ENCODE measurements around the gene LYZL1. TPM values are rescaled to one million over a fixed set of nuclear protein-coding genes. Genes with fewer than 3 reads are reported as not detected.

The LYZL1 gene
- total and polyA plus RNA-seq, 3 donors from 2014 or later: 37.0 to 91.3 (median 67.6) TPM

DNA sequence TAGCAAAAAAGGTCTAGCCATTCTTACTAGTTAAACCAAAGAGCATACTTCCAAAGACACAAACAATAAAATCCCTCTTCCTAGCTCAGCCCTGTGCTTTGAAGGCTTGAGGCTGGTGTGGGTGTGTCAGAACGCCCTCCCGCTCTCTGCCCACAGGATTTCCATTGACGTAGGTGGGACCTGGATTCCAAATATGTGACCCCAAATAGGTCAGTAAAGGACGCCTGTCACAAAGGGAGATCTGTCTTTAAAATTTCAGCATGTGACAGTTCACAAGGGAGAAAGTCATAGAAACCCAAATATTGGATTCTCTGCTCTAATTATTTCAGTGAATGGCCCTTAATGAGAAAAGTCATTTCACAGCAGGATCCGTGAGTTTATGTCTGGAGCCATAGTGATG, 39.9 kb upstream of the LYZL1 start:
- TF ChIP-seq, protein P1, sequence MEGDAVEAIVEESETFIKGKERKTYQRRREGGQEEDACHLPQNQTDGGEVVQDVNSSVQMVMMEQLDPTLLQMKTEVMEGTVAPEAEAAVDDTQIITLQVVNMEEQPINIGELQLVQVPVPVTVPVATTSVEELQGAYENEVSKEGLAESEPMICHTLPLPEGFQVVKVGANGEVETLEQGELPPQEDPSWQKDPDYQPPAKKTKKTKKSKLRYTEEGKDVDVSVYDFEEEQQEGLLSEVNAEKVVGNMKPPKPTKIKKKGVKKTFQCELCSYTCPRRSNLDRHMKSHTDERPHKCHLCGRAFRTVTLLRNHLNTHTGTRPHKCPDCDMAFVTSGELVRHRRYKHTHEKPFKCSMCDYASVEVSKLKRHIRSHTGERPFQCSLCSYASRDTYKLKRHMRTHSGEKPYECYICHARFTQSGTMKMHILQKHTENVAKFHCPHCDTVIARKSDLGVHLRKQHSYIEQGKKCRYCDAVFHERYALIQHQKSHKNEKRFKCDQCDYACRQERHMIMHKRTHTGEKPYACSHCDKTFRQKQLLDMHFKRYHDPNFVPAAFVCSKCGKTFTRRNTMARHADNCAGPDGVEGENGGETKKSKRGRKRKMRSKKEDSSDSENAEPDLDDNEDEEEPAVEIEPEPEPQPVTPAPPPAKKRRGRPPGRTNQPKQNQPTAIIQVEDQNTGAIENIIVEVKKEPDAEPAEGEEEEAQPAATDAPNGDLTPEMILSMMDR (IDR thresholded peaks at IDR 0.05): no peak
- TF ChIP-seq POLR2A (IDR thresholded peaks at IDR 0.05): no peak
- Histone ChIP-seq H3K4me1 (peaks cover 10% of the 10 kb centered on the region), H3K36me3 (ENCODE audit: low read depth, missing control alignments) (no peaks in the 10 kb centered on the region), H3K4me3 (no peak overlapping the region), H3K27me3 (no peaks in the 10 kb centered on the region), H3K9me3 (no peaks in the 10 kb centered on the region), H3K27ac (no peak overlapping the region)
- intact Hi-C loops (cut with DNase I; ENCODE audit: low total_unique reads): no loop called here
- 89 to 90% methylated on average over 5 of the region's 5 CpGs for WGBS, 2 donors
- no peak for DNase-seq

DNA sequence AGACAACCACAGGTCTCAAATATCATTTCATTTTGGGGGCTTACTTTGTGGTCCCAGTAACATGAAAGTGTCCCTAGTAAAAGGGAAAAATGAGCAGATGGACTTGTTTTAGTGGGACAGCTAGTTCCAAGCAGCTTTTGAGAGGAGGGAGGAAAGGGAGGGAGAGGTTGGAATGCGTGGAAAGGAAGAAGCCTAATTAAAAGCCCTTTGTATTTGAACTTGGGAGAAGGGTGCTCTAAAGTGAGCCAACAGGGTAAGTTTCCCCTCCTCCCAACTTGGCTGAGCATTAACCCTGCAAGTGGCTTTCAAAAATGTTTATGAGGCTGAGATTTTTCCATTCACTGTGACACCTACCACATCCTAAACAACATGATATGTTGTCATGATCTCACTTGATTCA, 38.8 kb upstream of the LYZL1 start:
- DNase-seq: no peak
- TF ChIP-seq, protein P1 (IDR thresholded peaks at IDR 0.05): no peak
- TF ChIP-seq POLR2A (IDR thresholded peaks at IDR 0.05): no peak
- intact Hi-C loops (cut with DNase I; ENCODE audit: low total_unique reads): no loop called here
- 40 to 65% methylated on average over 1 of the region's 1 CpG for WGBS, 2 donors
- Histone ChIP-seq H3K9me3 (no peaks in the 10 kb centered on the region), H3K4me1 (peaks cover 16% of the 10 kb centered on the region), H3K27me3 (no peaks in the 10 kb centered on the region), H3K36me3 (ENCODE audit: low read depth, missing control alignments) (no peaks in the 10 kb centered on the region), H3K4me3 (no peak overlapping the region), H3K27ac (no peak overlapping the region)

DNA sequence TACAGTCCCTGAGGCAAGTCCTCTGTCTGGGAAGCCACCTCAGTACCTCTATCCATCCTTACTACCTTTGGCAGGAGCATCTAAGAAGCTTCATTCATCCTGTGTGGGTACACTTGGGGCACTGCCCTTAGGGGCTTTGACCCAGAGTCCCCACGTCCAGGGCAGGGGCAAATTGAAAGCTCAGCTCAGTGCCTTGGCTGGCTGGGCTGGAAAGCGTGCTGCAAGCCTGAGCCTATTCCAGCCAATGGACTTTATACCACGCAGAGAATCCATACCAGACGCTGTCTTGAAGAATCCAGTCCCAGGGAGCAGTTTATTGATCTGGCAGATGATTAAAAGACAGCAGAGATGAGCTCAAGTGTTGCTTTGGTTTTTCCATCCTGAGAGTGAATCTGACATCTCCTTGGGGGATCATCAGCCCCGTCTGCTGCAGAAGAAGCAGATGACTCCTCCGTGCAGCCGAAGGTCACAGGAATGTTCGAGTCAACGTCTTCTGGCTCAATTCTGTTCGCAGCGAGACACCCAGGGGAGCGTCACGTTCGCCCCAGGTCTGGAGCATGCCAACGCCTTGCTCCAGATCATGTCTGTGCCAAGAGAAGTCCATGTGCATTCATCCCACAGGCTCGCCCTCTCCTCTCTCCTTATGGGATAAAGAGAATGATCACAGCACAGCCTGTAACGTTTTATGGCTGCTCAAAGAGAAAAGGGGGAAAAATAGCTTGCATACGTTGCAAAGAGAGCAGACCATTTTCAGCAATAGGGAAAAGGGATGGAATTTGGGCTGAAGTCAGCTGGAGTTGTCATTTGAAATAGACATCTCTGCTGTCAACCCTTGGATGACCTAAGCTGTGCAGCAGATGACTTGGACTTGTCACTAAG, 35.8 kb upstream of the LYZL1 start:
- H3K27ac ChIP-seq: no peak overlapping the region
- peak; percentile 20 for DNase-seq
- H3K36me3 ChIP-seq (ENCODE audit: low read depth, missing control alignments): no peaks in the 10 kb centered on the region
- no peaks in the 10 kb centered on the region for H3K9me3 ChIP-seq
- no peaks in the 10 kb centered on the region for H3K27me3 ChIP-seq
- no peak overlapping the region for H3K4me3 ChIP-seq
- H3K4me1 ChIP-seq: peaks cover 24% of the 10 kb centered on the region
- TF ChIP-seq POLR2A (IDR thresholded peaks at IDR 0.05): no peak
- TF ChIP-seq, protein P1 (IDR thresholded peaks at IDR 0.05): no peak
- intact Hi-C loops (cut with DNase I; ENCODE audit: low total_unique reads): no loop called here
- WGBS, 2 donors: 26 to 51% methylated on average over 18 of the region's 18 CpGs

DNA sequence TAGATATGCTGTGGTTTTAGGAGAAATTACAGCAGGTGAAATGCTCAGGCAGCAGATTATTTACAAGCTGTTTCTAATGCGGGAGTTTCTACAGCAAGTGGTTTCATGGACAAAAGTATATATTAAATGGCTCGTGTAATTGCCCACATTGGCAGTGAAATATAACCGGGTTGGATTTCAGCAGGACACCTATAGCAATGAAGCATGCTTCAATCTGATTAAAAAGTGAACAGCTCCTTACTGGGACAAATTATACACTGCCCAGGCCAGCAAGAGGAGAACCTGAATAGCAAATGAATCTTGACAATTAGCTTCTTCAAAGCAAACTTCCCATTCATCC, 35.2 kb upstream of the LYZL1 start:
- DNase-seq: no peak
- 83 to 84% methylated on average over 3 of the region's 3 CpGs for WGBS, 2 donors
- peaks cover 24% of the 10 kb centered on the region for H3K4me1 ChIP-seq
- H3K36me3 ChIP-seq (ENCODE audit: low read depth, missing control alignments): no peaks in the 10 kb centered on the region
- no peaks in the 10 kb centered on the region for H3K27me3 ChIP-seq
- no peaks in the 10 kb centered on the region for H3K9me3 ChIP-seq
- no peak for TF ChIP-seq POLR2A (IDR thresholded peaks at IDR 0.05)
- TF ChIP-seq, protein P1 (IDR thresholded peaks at IDR 0.05): no peak
- H3K4me3 ChIP-seq: no peak overlapping the region
- H3K27ac ChIP-seq: no peak overlapping the region
- intact Hi-C loops (cut with DNase I; ENCODE audit: low total_unique reads): no loop called here

All from testis (tissue), 3 donors.